NCI-H1048 (cell line): ENCODE results near the gene OPRL1.
A peak's percentile ranks its signal among the peaks of the same experiment; 100 is the strongest.
"Not testable (repeated sequence)": the region's sequence is repeated elsewhere in the genome, so short reads cannot be mapped to it uniquely, and the experiment has no call there.

Source experiments
- DNase-seq: peaks from one replicate; lab custom pipeline; 2025; lab: John Stamatoyannopoulos, UW

The OPRL1 gene

DNA sequence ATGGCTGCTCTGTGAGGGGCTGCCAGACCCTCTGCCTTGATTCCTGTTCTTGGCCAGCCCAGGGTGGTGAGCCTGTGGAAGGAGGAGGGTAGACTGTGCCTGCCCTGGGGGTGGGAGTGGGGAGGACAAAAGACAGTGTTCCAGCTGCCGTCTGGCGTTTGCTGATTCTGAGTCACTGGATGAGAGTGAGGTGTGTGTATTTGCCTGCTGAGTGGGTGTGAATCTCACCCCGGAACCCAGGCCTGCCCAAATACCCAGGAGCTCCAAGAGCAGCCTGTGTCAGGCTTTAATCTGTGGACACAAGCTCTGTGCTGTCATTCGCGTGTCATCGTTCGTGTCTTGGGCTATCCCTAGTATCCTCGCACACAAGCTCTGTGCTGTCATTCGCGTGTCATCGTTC, 6.9 kb downstream of the OPRL1 start:
- DNase-seq, result no peak

DNA sequence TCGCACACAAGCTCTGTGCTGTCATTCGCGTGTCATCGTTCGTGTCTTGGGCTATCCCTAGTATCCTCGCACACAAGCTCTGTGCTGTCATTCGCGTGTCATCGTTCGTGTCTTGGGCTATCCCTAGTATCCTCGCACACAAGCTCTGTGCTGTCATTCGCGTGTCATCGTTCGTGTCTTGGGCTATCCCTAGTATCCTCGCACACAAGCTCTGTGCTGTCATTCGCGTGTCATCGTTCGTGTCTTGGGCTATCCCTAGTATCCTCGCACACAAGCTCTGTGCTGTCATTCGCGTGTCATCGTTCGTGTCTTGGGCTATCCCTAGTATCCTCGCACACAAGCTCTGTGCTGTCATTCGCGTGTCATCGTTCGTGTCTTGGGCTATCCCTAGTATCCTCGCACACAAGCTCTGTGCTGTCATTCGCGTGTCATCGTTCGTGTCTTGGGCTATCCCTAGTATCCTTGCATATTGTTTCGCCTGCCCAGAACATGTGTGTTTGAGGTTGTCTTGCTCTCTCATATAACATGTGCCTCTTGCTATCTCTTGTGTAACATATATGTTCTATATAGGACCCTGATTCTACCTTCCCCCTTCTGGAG, 7.4 kb downstream of the OPRL1 start:
- DNase-seq, result not testable (repeated sequence)

DNA sequence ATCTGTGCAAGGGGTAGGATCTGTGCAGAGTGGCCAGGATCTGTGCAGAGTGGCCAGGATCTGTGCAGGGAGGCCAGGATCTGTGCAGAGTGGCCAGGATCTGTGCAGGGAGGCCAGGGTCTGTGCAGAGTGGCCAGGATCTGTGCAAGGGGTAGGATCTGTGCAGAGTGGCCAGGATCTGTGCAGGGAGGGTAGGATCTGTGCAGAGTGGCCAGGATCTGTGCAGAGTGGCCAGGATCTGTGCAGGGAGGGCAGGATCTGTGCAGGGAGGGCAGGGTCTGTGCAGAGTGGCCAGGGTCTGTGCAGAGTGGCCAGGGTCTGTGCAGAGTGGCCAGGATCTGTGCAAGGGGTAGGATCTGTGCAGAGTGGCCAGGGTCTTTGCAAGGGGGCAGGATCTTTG, 8.7 kb downstream of the OPRL1 start:
- not testable (repeated sequence) for DNase-seq

GRCh38 chr20:64090165-64090564, 10.3 kb downstream of the OPRL1 start:
- no peak for DNase-seq

DNA sequence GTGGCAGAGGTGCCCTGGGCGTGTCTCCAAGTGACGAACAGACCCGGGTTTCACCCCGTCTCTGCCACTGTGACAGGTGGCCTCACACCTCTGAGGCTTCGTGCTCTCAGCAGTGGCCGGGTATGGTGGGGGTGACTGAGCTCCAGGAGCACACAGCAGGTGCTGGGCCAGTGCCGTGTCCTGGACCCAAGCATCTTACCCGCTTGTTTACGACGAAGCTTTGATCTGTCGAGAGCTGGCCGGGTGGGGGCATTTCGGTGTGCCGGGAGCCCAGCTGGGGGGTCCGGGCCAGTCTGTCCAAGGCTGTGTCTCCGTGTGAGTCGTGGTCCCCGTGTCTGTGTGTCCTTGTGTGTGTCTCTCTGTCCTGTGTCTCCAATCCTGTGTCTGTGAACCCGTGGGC, 11.5 kb downstream of the OPRL1 start:
- no peak for DNase-seq

DNA sequence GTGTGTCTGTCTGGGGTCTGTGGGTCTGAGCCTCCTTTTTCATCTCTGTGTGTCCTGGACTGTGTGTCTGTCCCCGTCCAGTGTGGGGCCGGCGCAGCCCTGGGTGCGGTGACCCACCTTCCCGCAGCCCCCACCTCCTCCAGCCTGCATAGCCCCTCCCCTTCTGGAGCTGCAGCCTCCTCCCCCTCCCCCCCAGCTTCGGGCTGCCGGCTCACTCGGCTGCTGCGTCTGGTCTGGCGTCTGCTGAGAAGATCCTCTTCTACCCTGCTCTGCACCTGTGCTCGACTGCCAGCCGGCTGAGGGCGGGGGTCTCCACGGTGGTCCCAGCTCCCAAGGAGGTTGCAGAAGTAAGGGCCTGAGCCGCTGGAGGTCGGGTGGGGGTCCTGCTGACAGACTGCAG, 11.9 kb downstream of the OPRL1 start:
- no peak for DNase-seq

DNA sequence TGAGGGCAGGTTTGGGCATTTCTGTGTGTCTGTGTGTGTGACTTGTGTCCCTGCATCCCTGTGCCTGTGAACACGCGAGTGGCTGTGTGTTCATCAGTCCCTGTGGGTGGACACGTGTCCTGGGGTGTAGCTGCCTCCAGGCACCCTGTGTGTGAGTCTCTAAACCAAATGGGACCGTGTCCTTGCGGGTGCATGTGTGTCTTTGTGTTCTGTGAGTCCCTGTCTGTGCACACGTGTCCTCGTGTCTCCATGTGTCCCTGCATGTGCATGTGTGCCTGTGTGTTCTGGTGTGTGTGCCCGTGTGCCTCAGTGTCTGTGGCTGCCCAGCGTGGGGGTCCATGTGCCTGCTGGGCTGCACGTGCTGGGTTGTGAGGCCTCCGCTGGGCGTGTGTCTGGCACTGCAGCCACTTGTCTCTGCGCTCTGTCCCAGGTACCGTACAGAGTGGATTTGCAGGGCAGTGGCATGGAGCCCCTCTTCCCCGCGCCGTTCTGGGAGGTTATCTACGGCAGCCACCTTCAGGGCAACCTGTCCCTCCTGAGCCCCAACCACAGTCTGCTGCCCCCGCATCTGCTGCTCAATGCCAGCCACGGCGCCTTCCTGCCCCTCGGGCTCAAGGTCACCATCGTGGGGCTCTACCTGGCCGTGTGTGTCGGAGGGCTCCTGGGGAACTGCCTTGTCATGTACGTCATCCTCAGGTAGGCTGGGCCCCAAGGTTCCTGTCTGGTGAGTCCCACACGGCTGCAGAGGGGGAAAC, 12.6 kb downstream of the OPRL1 start:
- DNase-seq, result no peak

DNA sequence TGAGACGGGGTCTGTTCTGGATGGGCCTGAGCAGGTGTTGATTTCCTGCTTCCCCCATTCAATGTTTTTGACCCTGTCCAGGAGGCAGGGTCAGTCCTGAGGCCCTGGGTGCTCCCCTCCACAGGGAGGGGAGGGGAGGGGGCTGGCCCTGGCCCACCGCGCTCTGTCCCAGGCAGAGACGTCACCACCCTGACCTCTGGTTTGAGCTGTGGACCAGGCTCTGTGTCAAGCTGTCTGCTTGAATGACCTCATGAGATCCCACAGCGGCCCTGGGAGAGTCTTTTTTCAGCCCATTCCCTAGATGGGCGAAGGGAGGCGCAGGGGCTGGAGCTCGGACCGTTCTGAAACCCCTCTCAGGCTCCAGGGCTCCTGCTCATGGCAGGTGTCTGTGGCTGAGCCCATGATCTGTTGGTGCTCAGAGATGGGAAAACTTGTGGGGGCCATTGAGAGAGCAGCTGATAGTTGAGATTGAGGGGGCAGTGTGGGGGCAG, 13.2 kb downstream of the OPRL1 start:
- DNase-seq, result no peak

GRCh38 chr20:64095455-64095854, 15.6 kb downstream of the OPRL1 start:
- DNase-seq, result no peak

DNA sequence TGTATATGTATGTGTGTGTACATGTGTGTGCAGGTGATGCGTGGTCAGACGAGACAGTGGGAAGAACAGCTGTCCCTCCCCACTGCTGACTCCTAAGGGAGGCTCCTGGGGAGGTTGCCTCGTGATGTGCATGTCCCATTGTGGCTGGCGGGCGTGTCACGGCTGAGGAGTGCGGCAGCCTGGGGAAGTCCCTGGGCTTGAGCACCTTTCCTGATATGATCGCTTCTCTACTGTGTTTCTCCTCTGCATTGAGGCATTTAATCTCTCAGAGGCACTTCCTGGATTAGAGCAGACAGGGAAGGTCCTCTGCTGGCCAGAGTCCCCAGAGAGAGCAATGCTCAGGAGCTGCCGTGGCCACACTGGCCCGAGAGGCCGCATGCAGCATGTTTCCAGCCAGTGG, 16.0 kb downstream of the OPRL1 start:
- no peak for DNase-seq

DNA sequence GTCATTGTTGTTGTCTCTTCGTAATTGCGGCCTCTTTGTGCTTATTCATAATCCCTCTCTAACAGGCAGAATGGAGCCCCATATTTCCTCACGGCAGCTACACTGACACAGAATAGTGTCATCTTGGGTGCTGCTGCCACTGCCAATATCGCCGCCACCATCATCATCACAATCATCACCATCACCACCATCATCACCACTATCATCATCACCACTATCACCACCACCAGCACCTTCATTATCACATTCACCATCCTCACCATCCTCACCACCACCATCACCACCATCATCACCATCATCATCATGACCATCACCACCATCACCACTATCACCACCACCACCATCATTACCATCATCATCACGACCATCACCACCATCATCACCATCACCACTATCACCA, 16.7 kb downstream of the OPRL1 start:
- no peak for DNase-seq

DNA sequence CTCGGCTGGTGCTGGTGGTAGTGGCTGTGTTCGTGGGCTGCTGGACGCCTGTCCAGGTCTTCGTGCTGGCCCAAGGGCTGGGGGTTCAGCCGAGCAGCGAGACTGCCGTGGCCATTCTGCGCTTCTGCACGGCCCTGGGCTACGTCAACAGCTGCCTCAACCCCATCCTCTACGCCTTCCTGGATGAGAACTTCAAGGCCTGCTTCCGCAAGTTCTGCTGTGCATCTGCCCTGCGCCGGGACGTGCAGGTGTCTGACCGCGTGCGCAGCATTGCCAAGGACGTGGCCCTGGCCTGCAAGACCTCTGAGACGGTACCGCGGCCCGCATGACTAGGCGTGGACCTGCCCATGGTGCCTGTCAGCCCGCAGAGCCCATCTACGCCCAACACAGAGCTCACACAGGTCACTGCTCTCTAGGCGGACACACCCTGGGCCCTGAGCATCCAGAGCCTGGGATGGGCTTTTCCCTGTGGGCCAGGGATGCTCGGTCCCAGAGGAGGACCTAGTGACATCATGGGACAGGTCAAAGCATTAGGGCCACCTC, 18.7 kb downstream of the OPRL1 start:
- DNase-seq, result no peak

DNA sequence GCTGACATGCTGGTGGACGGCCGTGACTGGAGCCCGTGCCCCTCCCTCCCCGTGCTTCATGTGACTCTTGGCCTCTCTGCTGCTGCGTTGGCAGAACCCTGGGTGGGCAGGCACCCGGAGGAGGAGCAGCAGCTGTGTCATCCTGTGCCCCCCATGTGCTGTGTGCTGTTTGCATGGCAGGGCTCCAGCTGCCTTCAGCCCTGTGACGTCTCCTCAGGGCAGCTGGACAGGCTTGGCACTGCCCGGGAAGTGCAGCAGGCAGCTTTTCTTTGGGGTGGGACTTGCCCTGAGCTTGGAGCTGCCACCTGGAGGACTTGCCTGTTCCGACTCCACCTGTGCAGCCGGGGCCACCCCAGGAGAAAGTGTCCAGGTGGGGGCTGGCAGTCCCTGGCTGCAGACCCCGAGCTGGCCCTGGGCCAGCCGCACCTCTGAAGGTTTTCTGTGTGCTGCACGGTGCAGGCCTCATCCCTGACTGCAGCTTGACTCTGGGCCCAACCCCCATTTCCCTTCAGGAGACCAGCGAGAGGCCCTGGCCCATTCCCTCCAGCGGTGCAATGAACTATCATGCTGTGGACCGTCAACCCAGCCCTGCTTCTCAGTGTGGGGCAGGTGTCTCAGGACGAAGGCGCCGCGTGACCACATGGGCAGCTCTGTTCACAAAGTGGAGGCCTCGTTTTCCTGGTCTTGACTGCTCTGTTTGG, 19.4 kb downstream of the OPRL1 start:
- no peak for DNase-seq

GRCh38 chr20:64099880-64100565, 20.1 kb downstream of the OPRL1 start:
- no peak for DNase-seq

- no peak for DNase-seq
These were observed 20.6 kb downstream of the OPRL1 start for GRCh38 chr20:64100566-64100888.

GRCh38 chr20:64100946-64101688, 21.2 kb downstream of the OPRL1 start:
- DNase-seq, result no peak

- peak; percentile 33 for DNase-seq
These were observed 22.1 kb downstream of the OPRL1 start for GRCh38 chr20:64101731-64102621.

GRCh38 chr20:64102647-64103354, 22.9 kb downstream of the OPRL1 start:
- DNase-seq, result no peak

DNA sequence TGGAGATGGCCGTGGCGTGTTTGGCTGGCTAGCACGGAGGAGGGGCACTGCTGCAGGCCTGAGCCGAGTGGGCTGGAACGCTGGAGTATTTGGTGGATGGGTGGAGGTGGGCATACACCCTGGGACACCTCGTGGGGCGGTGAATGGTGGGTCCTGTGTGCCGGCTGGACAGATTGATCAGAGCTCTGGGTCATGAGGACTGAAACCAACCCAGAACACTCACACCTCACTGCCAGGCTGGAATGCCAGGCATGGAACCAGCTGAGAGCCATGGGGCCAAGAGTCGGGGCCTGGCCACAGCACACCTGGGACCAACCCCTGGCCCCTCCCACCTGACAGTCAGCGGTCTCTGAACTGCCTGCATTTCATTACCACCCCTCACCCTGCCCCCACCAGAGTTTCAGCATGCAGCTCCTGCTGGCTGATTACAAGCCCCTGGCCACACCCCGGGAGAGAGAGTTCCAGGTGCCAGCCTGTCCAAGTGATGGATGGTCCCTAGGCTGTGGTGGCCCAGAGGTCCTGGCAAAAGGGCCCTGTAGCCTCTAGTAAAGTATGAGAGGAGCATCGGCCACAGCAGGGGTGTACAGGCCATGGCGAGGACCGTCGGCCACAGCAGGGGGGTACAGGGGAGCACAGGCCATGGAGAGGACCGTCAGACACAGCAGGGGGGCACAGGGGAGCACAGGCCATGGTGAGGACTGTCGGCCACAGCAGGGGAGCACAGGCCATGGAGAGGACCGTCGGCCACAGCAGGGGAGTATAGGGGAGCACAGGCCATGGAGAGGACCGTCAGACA, 24.2 kb downstream of the OPRL1 start:
- DNase-seq, result no peak
